Thymus (tissue), 11 donors: Measurements from ENCODE around the gene MYCBPAP. TPM values are rescaled to one million over a fixed set of nuclear protein-coding genes. Genes with fewer than 3 reads are reported as not detected.

Experiments used
- DNase-seq, 9 donors: peaks; one replicate each; pipeline ENCODE4 v3.0.0-alpha.2; 2013; ENCODE audit warnings: low spot score in 9 of 9, low read depth in 6 of 9, missing footprints in 1 of 9
- H3K27ac ChIP-seq, 2 donors: one replicate each; pipeline ENCODE4 v1.5.1; 2013; ENCODE audit warnings: control low read depth in 1 of 2, low read depth in 1 of 2, low read length in 1 of 2, mild to moderate bottlenecking in 1 of 2, moderate library complexity in 1 of 2
- H3K27me3 ChIP-seq, 2 donors: one replicate each; pipeline ENCODE4 v1.5.1; 2013; ENCODE audit warnings: low read length in 1 of 2; ENCODE audit not compliant: control insufficient read depth in 2 of 2, insufficient read depth in 1 of 2
- H3K36me3 ChIP-seq, 2 donors: one replicate each; pipeline ENCODE4 v1.5.1; 2013; ENCODE audit warnings: low read length in 1 of 2, mild to moderate bottlenecking in 1 of 2, moderate library complexity in 1 of 2; ENCODE audit not compliant: control insufficient read depth in 2 of 2, insufficient read depth in 2 of 2
- H3K4me1 ChIP-seq, 2 donors: one replicate each; pipeline ENCODE4 v1.5.1; 2013; ENCODE audit warnings: low read length in 2 of 2; ENCODE audit not compliant: control insufficient read depth in 2 of 2, insufficient read depth in 2 of 2
- H3K4me3 ChIP-seq, 2 donors: one replicate each; pipeline ENCODE4 v1.5.1; 2013; ENCODE audit warnings: low read length in 2 of 2, control low read depth in 1 of 2, mild to moderate bottlenecking in 1 of 2
- H3K9me3 ChIP-seq, 2 donors: one replicate each; pipeline ENCODE4 v1.5.1; 2013; ENCODE audit warnings: low read length in 1 of 2, mild to moderate bottlenecking in 1 of 2; ENCODE audit not compliant: control insufficient read depth in 2 of 2, insufficient read depth in 1 of 2
- WGBS: extraction: QIAGEN DNeasy Blood & Tissue Kit; methylation state at CpG from one replicate; pipeline ENCODE4 v1.1.7; 2013; 5-methylcytosine and 5-hydroxymethylcytosine counted together
- polyA plus RNA-seq: library from polyadenylated mRNA; stranded (reverse); fragments of 200-250 nt; gene quantifications from one replicate; pipeline ENCODE4 v1.2.3, GENCODE V29; 2013
- total RNA-seq: library from RNA; stranded (reverse); fragments of 120-200 nt; gene quantifications from one replicate; pipeline ENCODE4 v1.2.4, GENCODE V29; 2013
- donor health status: healthy.

Gene MYCBPAP
- total and polyA plus RNA-seq, 2 donors = 1.2 to 1.5 TPM

- peaks cover 3 to 46% of the 10 kb centered on the region in 2 donors for H3K27me3 ChIP-seq
- peaks cover 0 to 4% of the 10 kb centered on the region in 2 donors for H3K4me1 ChIP-seq
- WGBS = 98% methylated on average over 8 of the region's 8 CpGs
- no peaks in the 10 kb centered on the region for H3K36me3 ChIP-seq
- no peak overlapping the region for H3K4me3 ChIP-seq
- no peak overlapping the region for H3K27ac ChIP-seq
- no peaks in the 10 kb centered on the region for H3K9me3 ChIP-seq
- no peak for DNase-seq
Measured at GRCh38 chr17:50551433-50551815, 43.2 kb downstream of the MYCBPAP start.

DNA sequence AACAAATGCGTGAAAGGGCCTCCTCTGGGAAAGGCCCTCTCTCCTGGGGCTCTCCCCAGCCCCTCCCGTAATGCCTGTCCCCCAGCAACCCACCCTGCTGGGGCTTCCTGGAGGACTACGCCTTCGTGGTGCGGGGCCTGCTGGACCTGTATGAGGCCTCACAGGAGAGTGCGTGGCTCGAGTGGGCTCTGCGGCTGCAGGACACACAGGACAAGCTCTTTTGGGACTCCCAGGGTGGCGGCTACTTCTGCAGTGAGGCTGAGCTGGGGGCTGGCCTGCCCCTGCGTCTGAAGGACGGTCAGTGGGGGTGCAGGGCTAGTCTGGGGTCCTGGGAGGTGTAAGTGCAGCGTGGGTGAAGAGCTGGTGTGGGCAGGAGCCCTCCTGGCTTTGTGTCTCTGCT lies 43.6 kb downstream of the MYCBPAP start:
- 92% methylated on average over 12 of the region's 12 CpGs for WGBS
- Histone ChIP-seq H3K4me1 (peaks cover 0 to under 1% of the 10 kb centered on the region in 2 donors), H3K9me3 (no peaks in the 10 kb centered on the region), H3K27ac (no peak overlapping the region), H3K4me3 (no peak overlapping the region), H3K27me3 (peaks cover 5 to 46% of the 10 kb centered on the region in 2 donors), H3K36me3 (no peaks in the 10 kb centered on the region)
- no peak for DNase-seq

DNA sequence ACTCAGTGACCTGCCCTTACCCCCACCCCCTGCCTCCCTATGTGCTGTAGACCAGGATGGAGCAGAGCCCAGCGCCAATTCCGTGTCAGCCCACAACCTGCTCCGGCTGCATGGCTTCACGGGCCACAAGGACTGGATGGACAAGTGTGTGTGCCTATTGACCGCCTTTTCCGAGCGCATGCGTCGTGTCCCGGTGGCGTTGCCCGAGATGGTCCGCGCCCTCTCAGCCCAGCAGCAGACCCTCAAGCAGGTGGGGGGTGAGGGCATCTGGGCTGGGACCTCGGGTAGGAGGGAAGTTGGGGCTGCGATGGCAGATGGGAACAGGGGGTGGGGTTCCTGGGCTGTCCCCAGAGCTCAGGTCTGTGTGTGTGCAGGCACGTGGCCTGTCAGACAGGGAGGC lies 46.0 kb downstream of the MYCBPAP start:
- peaks cover 28 to 49% of the 10 kb centered on the region in 2 donors for H3K27me3 ChIP-seq

DNA sequence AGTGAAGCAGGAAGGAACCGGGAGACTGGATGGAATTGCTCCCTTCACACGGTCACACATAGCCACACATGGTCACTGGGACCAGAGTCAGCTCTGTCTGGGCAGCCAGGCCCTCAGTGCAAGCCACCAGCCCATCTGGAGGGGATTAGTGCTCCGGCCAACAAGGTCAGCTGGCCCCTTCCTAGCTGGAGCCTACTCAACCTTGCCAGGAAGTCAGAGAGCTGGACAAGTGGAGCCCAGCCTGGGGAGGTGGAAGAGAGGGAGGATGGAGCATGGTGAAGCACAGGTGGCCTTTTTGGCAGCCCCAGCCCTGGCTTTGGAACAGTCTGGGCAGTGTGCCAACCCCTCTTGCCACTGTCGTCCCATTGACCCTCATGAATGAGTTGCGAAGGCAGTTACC lies 48.6 kb downstream of the MYCBPAP start:
- H3K4me1 ChIP-seq = peaks cover 5 to 27% of the 10 kb centered on the region in 2 donors

More for the DNA sequence above, 46.0 kb downstream of the MYCBPAP start:
- DNase-seq = no peak
- 96% methylated on average over 17 of the region's 17 CpGs for WGBS
- H3K4me3 ChIP-seq = no peak overlapping the region
- no peak overlapping the region for H3K27ac ChIP-seq
- H3K9me3 ChIP-seq = no peaks in the 10 kb centered on the region
- no peaks in the 10 kb centered on the region for H3K36me3 ChIP-seq
- peaks cover 0 to 7% of the 10 kb centered on the region in 2 donors for H3K4me1 ChIP-seq

DNA sequence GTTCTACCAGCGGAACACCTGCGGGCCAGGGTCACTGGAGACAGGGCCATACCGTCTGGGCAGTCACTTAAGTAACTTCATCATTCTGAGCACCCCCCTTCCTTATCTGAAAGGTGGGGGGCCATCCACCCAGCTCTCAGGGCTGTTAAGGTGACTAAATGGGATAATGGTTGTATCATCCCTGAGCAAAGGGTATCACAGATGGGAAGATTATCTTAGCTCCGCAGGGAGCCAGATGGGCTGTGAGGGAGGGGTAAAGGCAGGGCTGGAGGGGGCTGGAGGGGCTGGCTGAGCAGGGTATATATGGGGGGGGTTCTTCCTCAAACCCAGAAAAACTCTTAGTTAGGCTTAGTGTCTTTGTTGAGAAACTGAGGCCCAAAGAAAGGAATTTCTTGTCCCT lies 49.4 kb downstream of the MYCBPAP start:
- no peak for DNase-seq
- Histone ChIP-seq H3K27ac (no peak overlapping the region), H3K27me3 (peaks cover 60 to 79% of the 10 kb centered on the region in 2 donors), H3K36me3 (no peaks in the 10 kb centered on the region), H3K9me3 (peaks cover 1 to 6% of the 10 kb centered on the region in 2 donors), H3K4me3 (no peak overlapping the region), H3K4me1 (peaks cover 5 to 35% of the 10 kb centered on the region in 2 donors)
- WGBS = 96% methylated on average over 4 of the region's 4 CpGs

More for the DNA sequence above, 48.6 kb downstream of the MYCBPAP start:
- Histone ChIP-seq H3K36me3 (no peaks in the 10 kb centered on the region), H3K27me3 (peaks cover 53 to 72% of the 10 kb centered on the region in 2 donors), H3K4me3 (no peak overlapping the region), H3K9me3 (peaks cover 1 to 3% of the 10 kb centered on the region in 2 donors), H3K27ac (no peak overlapping the region)
- WGBS = 87% methylated on average over 5 of the region's 5 CpGs
- no peak for DNase-seq

- no peaks in the 10 kb centered on the region for H3K36me3 ChIP-seq
- H3K27ac ChIP-seq = no peak overlapping the region
- peaks cover 1 to 6% of the 10 kb centered on the region in 2 donors for H3K9me3 ChIP-seq
- WGBS = 94% methylated on average over 4 of the region's 4 CpGs
- no peak for DNase-seq
- H3K4me3 ChIP-seq = no peak overlapping the region
- peaks cover 63 to 84% of the 10 kb centered on the region in 2 donors for H3K27me3 ChIP-seq
- H3K4me1 ChIP-seq = peaks cover 5 to 37% of the 10 kb centered on the region in 2 donors
Measured at GRCh38 chr17:50558091-50558490, 49.9 kb downstream of the MYCBPAP start.

- Histone ChIP-seq H3K27ac (no peak overlapping the region), H3K4me1 (peaks cover 5 to 37% of the 10 kb centered on the region in 2 donors), H3K9me3 (peaks cover 1 to 6% of the 10 kb centered on the region in 2 donors), H3K4me3 (no peak overlapping the region), H3K36me3 (no peaks in the 10 kb centered on the region), H3K27me3 (peaks cover 68 to 89% of the 10 kb centered on the region in 2 donors)
- DNase-seq = no peak
- WGBS = 20% methylated on average over 18 of the region's 18 CpGs
Measured at GRCh38 chr17:50558581-50558940, 50.3 kb downstream of the MYCBPAP start.

DNA sequence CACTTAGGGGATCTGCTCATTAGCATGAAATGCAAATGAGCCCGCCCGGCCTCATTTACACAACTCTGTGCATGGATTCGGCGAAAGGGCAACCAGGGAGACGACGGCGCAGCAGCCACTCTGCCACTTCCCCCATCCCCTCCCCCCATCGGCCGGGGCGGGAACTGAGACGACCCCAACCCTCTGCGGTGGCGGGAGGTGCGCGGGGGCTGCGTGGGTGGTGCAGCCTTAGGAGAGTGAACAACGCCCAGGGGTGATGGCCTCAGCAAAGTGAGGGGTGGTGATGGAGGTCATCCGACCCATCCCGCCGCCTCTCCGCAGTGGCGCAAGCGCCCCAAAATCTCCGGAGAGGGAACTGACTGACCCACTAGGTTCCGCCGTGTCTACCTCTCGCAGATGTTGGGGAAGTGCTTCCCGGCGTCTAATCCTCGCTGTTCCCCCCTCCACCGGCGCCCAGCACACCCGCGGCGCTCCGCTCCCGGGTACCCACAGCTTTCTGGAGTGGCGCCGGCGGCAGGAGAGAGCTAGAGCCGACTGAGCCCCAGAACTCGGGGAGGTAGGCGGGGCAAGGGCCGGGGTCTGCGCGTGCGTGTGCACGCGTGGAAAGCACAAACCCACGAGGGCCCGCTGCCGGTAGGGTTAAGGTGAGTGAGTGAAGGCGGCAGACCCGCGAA lies 50.8 kb downstream of the MYCBPAP start:
- WGBS = 4% methylated on average over 55 of the region's 55 CpGs
- Histone ChIP-seq H3K27me3 (peaks cover 73 to 94% of the 10 kb centered on the region in 2 donors), H3K4me1 (peaks cover 5 to 37% of the 10 kb centered on the region in 2 donors), H3K27ac (no peak overlapping the region), H3K9me3 (peaks cover 1 to 6% of the 10 kb centered on the region in 2 donors), H3K36me3 (no peaks in the 10 kb centered on the region), H3K4me3 (peak overlapping the region in 1 of 2 donors; percentile 22)
- DNase-seq = no peak

- Histone ChIP-seq H3K4me1 (peaks cover 5 to 41% of the 10 kb centered on the region in 2 donors), H3K27me3 (peaks cover 79 to 97% of the 10 kb centered on the region in 2 donors), H3K27ac (no peak overlapping the region), H3K9me3 (peaks cover 1 to 6% of the 10 kb centered on the region in 2 donors), H3K4me3 (peak overlapping the region in 1 of 2 donors; percentile 54), H3K36me3 (no peaks in the 10 kb centered on the region)
- DNase-seq = no peak
- WGBS = 9% methylated on average over 27 of the region's 27 CpGs
Measured at GRCh38 chr17:50559674-50560184, 51.5 kb downstream of the MYCBPAP start.
